VCaP (cell line): ENCODE results near the gene KRT26.

Experiments used
- H3K27ac ChIP-seq: fragments of 450-650 bp; 2 replicates; pipeline ENCODE4 v1.5.1; 2017
- CTCF ChIP-seq: fragments of 450-650 bp; conservative IDR thresholded peaks from 2 replicates; pipeline ENCODE4 v1.5.1; 2017; ENCODE audit warnings: mild to moderate bottlenecking, moderate library complexity

KRT26 gene

GRCh38 chr17:40777971-40778370, 6.0 kb upstream of the KRT26 start:
- TF ChIP-seq CTCF, result no peak
- H3K27ac ChIP-seq, result no peak overlapping the region

GRCh38 chr17:40777459-40777858, 5.5 kb upstream of the KRT26 start:
- TF ChIP-seq CTCF, result no peak

GRCh38 chr17:40775945-40776344, 3.9 kb upstream of the KRT26 start:
- H3K27ac ChIP-seq, result no peak overlapping the region
- no peak for TF ChIP-seq CTCF

More at GRCh38 chr17:40777459-40777858, 5.5 kb upstream of the KRT26 start:
- H3K27ac ChIP-seq, result no peak overlapping the region

- H3K27ac ChIP-seq, result no peak overlapping the region
- TF ChIP-seq CTCF, result no peak
Observed at GRCh38 chr17:40765657-40766056, 6.3 kb downstream of the KRT26 start.

GRCh38 chr17:40763752-40764151, 8.2 kb downstream of the KRT26 start:
- TF ChIP-seq CTCF, result no peak

GRCh38 chr17:40760105-40761016, 11.6 kb downstream of the KRT26 start:
- TF ChIP-seq CTCF, result no peak
- no peak overlapping the region for H3K27ac ChIP-seq

More at GRCh38 chr17:40763752-40764151, 8.2 kb downstream of the KRT26 start:
- no peak overlapping the region for H3K27ac ChIP-seq

- no peak within 1 kb of the TSS for H3K27ac ChIP-seq
- no peak for TF ChIP-seq CTCF
Observed at GRCh38 chr17:40755231-40755630, 16.8 kb downstream of the KRT26 start, which contains the start of gene KRT25. TSS of gene KRT25 (minus strand) at chr17:40755331. CDS start at chr17:40755271, 60 bp downstream.
